ENCODE results near the gene PDE6D.
A peak's percentile ranks its signal among the peaks of the same experiment; 100 is the strongest.
"Not testable (repeated sequence)": the region's sequence is repeated elsewhere in the genome, so short reads cannot be mapped to it uniquely, and the experiment has no call there.

PDE6D gene

DNA sequence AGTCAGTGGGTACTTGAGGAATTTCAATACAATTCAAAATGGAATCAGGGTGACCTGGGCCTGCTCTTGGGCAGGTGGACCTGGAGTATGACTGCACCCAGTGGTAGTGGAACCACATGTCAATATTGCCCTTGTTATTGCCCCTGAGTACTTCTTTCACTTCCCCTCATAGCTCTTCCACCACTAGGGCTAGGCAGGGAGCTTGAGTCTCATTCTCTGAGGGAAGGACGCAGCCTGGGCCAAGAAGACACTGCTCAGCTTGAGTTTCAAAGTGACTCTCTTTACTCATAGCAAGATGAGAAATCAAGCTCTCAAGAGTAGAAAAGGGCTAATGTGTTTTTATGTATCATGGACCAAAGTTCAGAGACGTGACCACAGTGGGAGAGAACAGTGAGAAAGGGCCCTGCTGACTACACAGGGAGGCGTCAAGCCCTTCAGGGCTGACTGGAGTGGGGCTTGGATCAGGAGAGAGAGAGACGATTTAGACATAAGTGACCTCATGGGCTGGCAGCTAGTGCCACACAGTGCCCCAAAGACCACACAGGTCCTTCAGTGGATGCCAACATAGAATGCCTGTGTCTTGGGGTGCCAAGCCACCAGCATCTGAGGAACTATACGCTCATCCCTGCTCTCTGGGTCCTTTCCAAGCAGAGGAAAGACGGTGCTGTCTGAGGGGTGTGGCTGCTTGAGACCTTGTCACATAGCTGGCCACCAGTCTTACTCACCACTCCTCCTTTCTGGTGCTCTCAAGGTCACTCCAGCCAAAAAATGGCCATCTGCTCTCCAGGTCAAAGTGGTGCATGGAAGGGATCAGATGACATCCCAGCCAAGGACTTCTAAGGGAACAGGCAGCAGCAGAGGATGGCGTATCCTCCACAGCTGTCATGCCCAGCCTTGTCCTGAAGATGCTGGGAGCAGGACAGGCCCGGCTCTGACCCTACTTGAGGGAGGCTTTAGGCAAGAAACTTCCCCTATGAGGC is 59.8 kb downstream of the PDE6D start:
- FAIRE-seq (peak; percentile 91), DNase-seq (ENCODE audit: insufficient read length, low spot score) (no peak)

DNA sequence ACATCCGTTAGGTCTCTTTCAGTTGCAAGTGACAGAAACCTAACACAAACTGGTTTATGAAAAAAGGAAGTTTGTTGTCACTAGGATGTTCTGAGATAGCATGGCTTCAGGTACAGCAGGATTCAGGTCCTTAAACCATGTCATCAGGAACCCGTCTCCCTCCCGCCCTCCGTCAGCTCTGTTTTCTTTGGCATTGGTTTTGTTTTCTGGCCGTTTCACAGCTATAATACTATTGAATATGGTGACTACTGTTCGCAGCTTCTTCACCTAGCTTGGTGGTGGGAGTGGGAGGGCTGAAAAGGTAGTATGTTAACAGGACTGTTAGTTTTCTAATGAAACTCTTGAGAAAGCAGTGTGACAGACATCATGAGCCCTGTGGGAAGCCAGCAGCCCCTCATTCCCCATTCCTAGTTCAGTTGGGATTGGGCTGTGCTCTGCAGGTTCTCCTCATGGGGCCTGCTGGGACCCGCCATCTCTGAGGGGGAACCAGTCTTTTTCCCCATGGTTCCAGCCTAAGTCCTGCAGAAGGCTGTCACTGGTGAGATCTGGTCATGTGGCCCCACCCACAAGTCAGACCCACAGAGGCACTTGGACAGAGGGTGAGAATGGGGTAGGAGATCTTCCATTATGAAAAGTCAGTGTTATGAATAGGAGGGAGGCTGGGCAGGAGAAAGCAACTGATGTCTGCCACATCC is 60.6 kb downstream of the PDE6D start:
- DNase-seq (ENCODE audit: insufficient read length, low spot score) (no peak), FAIRE-seq (no peak)

DNA sequence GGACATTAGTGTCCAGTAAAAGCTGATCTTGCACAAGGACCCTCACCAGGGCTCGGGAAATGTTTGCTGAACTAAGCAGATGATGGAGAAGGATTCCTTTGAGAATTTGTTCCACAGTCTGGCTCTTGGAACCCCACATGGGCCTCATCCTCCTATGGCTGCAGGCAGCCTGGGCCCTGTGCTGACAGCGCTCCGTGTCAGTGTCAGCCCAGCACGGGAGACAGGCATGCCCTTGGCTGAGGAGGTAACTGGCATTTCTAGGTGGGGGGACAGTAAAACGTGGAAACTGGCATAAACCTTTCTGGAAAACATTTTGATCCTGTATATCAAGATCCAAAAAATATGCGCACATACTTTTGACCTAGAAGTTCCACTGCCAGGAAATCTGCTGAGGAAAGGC is 62.3 kb downstream of the PDE6D start:
- FAIRE-seq (no peak), DNase-seq (ENCODE audit: insufficient read length, low spot score) (no peak)

DNA sequence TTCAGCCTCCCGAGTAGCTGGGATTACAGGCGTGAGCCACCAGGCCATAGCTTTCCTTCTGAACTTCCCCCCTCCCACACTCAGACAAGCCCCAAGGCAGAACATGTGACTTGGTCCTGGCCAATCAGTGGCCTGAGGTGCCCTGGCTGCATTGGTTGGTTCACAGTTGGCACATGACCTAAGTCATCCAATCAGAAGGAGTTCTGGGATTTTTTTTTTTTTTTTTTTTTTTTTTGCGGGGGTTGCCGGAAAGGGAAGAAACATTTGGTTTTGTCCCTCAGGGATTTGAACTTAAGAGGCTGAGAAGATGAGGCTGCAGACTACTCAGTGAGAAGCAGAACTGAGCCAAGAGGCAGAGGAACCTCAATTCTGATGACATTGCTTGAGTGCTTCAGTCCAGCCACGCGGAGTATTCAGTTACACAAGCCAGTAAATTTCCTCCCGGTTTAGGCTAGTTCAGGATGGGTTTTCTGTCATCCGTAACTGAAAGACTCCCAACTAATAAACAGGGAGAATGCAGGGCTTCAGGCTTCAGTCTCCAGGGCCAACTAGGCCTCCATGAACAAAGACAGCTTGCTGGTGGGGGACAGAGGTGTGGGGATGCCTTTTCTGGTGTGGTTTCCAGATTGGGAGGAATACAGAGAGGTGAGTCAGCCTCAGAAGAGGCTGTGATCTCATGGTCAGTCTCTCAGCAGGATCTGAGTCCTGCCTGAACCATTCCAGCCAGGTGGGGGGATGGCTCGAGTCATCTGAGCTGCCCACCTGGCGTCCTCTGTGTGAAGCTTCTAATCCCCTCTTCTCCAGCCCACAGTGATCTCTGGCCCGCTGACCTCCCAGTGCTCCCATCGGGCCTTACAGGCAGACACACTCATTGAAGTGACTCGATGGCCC is 63.6 kb downstream of the PDE6D start:
- DNase-seq (ENCODE audit: insufficient read length, low spot score) (no peak), FAIRE-seq (peak; percentile 73)

DNA sequence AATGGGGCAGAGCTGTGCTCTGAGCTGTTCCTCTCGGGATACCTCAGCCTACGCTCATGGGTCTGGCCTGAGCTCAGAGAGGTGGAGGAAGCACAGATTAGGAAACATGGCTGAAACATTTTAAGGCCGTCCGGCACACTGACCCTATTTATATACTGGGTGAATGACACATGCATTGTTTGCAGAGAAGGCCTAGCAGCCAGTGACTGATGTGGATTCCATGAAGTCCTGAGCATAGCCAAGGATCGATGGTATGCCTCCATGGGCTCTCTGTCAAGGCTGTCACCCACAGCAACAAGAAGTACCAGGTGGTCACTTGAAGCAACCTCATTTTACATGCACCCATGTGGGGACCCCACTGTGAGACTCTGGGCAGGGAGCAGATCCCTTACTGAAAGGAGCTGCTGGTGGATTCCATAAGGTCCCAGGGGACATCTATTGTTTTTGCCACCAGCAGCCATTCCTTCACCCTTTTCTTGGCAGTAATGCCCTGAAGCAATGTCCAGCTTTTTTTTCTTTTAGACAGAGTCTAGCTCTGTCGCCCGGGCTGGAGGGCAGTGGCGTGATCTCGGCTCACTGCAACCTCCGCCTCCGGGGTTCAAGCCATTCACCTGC is 64.3 kb downstream of the PDE6D start:
- FAIRE-seq = no peak
- DNase-seq (ENCODE audit: insufficient read length, low spot score) = no peak

DNA sequence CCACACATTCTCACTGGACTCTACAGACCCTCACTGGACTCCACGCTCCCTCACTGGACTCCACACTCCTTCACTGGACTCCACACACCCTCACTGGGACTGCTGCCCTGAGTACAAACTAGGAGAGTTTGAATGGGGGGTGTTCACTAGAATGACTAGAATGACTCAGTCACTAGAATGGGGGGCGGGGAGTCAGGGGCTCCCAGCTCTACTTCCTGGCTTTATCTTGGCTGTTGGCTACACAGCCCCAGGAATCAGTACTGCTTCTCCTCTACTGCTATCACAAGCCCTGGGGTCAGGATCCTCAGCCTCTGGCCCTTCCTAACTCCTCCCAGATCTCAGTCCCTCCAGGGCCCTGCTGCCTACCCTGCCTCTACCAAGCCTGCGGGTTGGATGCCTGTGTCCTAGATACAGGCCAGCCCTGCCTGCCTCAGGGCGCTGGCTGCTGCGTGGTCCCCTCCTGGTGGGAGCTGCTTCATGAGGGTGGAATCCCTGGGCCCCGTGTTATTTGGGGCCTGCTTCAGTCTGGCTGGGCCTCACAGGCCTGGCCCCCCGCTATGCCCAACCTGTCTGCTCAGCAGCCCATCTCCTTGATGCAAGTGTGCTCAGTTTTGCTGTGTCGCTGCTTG is 65.0 kb downstream of the PDE6D start:
- DNase-seq (ENCODE audit: insufficient read length, low spot score) (no peak), FAIRE-seq (no peak)

DNA sequence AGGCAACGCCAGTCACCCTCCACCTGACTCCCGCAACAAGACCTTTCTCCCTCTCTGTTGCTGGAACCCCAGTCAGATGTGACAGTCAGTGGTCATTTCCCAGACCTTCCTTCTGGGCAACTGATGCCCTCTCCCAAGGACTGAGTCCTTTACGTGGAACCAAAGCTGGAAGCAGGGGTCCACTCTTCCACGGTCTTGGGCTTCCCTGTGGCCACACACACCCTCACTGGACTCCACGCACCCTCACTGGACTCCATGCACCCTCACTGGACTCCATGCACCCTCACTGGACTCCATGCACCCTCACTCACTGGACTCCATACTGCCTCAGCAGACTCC is 65.6 kb downstream of the PDE6D start:
- no peak for FAIRE-seq
- DNase-seq (ENCODE audit: insufficient read length, low spot score) = no peak

DNA sequence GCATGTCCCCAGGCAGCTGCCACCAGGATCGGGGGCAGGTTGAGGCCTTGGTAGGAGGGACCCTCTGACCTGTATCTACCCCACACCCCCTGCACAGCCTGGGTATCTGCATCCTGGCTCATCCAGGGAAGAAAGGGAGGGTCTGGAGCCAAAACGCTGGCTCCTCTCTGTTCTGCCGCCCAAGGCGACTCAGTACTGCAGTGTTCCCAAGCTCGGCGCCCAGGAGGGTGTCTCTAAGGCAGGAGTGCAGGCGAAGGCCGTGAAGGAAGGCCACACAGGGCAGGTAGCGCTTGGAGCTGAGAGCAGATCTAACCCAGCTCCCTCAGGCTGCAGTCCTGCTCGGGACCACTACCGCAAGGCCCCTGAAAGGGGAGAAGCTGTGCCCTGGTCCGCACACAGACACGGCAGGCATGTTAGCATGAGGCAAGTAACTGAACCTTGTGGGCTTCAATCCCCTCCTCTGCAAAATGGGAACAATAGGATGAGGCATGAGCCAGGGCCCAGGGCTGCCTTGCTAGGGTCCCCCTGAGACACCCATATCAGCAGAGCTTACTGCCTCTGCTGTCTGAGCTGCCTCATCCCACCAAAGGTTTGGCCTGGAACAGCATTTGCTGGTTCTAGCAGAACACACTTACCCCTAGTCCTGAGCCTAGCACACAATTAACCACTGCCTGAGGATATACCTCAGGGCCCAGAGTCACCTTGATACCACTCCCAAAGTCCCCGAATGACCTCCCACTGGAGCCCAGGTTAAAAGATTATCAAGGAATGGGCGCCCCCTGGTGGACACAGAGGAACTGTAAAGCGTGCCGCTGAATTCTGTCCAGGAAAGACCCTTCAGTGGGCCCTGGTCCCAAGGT is 66.2 kb downstream of the PDE6D start:
- FAIRE-seq = peak; percentile 78
- no peak for DNase-seq (ENCODE audit: insufficient read length, low spot score)

DNA sequence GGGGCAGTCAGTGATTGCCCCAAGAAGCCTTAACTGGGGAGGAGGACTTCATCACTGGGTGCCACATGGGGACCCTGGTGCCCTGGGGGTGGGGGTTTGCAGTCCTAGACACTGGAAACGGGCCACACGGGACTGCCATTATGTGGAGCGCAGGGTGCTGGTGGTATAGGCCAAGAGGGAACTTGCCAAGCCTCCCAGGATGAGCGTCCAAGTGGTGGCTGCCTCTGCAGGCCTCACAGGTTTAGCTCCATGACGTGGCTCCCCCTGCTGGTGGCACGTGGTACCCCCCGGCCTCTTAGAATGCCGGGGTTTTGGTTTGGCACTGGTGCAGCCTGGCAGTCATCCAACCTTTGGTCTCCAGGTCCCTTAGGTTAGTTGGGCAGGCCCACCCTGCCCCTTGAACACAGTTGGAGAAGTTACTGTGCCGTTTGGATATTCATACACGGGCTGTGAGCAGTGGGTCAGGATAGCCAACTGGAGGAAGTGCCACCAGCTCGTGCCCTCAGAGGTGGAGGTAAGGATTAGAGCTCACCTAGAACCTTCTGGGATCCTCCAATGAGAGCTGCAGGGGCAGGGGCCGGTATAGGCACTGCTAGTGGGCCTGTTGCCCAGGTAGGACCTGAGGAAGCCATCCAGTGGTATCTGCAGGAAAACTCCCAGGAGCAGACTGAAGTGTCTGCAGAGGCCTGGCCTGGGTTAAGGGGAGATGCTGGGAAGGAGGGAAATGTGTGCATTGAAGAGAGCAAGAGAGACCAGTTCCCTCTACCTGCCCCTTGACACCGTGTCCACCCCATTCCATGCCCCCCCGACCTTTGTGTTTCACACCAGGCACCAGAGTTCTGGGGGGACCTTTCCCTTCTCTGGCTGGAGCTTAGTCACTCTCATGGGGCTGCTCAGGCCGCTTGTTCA is 67.1 kb downstream of the PDE6D start:
- FAIRE-seq (peak; percentile 86), DNase-seq (ENCODE audit: insufficient read length, low spot score) (no peak)

DNA sequence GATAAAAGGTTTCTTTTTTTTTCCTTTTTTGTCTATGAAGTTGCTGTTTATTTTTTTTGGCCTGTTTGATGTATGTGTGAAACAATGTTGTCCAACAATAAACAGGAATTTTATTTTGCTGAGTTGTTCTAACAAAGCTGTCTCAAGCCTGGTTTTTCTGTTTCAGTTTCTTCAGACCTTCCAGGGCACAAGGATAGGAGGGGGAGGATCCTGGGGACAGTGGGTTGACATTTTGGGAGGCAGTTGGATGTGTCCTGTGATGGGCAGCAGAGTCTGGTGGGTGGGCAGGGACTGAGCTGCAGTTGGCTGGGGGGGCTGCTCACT is 67.7 kb downstream of the PDE6D start:
- not testable (repeated sequence) for FAIRE-seq; DNase-seq (ENCODE audit: insufficient read length, low spot score)

DNA sequence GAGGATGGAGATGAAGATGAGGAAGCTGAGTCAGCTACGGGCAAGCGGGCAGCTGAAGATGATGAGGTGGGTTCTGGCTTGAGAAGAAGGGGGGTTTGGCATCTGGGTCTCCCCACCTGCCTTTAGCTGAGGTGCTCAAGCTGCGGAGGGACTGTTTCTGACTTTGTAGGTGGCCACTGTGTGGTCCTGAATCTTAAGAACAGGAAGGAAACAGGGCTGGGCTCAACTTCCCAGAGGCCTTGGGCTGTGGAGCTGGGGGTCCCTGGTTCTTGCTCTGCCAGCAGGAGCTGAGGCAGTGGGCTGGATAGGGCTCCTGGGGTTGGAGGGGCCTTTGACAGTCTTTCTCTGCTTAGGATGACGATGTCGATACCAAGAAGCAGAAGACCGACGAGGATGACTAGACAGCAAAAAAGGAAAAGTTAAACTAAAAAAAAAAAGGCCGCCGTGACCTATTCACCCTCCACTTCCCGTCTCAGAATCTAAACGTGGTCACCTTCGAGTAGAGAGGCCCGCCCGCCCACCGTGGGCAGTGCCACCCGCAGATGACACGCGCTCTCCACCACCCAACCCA is 68.5 kb downstream of the PDE6D start:
- FAIRE-seq; DNase-seq (ENCODE audit: insufficient read length, low spot score): not testable (repeated sequence)

DNA sequence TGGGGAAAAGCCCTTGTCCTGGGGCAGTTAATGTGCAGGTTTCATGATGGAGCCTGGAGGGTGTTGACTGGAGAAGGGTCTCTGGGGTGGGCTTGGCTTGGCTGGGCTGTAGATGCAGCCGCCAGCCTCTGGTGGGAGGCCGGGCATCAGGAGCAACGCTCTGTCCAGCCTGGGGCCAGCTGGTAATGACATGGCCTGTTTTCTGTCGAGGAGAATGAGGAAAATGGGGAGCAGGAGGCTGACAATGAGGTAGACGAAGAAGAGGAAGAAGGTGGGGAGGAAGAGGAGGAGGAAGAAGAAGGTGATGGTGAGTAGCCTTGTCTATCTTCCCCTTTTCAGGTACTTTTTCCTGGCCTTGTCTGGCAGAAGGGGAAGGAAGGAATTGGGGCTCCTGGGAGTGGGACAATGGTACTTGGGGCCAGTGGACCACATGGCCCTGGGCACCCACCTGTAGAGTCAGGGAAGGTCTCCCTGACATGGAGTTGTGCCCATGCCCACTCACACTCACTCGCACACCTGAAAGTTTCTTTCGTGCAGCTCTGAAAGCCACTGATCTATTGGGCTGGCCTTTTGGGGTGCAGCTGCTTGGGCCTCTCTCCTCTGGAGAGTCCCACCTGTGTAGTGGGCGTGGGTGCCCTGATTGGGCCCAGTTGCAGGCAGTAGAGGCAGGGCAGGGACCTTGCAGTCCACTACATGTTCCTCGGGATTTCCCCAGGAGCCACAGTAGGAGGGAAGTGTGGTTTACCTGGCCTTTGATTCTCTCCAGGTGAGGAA is 69.2 kb downstream of the PDE6D start:
- FAIRE-seq (no peak), DNase-seq (ENCODE audit: insufficient read length, low spot score) (no peak)

DNA sequence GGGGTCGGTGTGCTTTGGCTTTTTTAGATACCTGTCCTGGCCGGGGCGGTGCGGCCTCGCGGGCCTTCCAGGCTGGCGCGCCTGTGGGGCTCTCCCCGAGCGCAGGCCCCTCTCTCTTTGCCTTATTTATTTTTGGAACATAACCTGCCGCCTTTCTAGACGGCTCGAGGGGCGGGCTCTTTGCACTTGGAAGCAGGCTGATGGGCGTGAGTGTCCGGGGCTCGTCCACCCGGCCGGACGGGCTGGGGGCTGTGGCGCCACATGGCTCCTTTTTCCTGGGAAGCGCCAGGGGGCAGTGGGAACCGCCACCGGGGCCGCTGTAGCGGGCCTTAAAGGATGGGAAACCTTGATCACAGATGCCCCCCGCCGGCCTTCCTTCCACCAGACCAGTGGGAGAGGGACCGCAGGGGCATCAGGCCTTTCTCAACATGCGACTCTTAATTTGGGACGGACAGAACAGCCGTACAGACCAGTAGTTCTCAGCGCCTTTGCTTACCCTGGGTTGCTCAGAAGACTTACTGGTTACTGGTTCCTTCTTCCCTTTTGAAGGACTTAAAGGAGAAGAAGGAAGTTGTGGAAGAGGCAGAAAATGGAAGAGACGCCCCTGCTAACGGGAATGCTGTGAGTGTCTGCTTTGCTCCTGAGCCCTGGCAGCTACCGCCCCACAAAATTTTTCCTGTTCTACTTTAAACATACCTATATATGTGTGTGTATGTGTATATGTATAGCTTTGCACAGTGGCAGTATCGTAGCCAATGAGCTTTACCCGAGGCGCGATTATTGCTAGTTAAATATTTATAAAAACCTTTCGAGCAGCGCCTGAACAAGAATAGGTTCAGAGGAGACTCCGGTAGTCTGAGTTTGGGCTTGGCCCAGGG is 70.0 kb downstream of the PDE6D start:
- no peak for DNase-seq (ENCODE audit: insufficient read length, low spot score)

DNA sequence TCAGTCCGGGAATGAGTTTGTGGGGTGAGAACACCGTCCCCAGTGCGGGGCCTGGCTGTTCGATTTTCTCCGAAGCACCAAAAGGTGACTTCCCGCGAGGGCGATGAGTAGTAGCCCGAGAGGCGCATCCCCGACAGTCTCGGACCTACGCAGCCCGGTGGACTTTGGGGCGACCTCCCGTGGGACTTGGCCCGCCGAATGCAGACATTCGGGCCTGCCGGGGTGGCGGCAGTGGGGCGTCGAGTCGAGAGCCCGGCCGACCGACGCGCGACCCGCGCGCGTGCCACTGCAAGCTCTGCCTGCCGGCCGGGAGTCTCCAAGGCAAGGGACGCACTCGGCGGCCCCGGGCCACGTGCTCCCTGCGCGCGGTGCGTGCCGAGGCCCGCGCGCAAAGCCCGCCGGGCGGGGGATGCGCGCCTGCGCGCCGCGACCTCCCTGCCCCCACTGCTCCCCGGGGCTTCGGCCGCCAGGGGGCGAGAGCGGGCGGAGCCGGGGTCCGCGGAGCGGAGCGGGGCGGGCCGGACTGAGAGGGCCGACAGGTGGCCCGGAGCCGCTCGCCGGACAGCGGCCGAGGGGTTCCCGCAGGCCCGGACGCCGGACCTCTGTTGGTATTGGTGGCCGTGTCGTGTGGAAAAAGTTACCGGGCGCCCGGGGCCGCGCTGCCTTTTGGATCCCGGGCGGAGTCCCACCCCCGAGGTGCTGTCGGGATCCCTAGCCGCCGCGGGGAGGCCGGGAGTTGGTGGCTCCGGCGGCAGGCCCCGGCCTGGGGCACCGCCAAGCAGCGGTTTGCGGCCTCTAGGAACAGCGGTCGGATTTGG is 70.9 kb downstream of the PDE6D start:
- no peak for FAIRE-seq

More for the DNA sequence above, 70.0 kb downstream of the PDE6D start:
- FAIRE-seq = no peak

DNA sequence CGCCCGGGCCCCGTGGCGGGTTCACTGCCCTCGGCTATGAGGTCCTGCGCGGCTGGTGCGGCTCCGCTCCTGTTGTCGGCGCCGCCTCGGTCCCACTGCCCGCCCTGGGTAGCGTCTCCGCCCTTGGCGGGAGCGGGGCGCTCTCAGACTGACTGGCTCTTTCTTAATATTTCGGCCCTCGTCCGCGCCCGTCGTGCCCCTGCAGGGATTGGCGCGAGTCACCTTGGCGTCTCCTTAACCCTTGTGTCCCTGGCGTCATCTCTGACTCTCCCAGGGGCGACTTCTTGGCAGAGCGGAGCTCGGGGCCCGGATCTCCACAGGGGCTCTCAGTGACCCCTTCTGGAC is 71.5 kb downstream of the PDE6D start:
- no peak for FAIRE-seq
- no peak for DNase-seq (ENCODE audit: insufficient read length, low spot score)

More for the DNA sequence above, 70.9 kb downstream of the PDE6D start:
- no peak for DNase-seq (ENCODE audit: insufficient read length, low spot score)

Data from GM19239 (cell line).